Right atrium auricular region (tissue), 2 donors: ENCODE measurements around the gene PGA4. TPM values are rescaled to one million over a fixed set of nuclear protein-coding genes. Genes with fewer than 3 reads are reported as not detected.

Experiments
- DNase-seq: peaks from one replicate; pipeline ENCODE4 v3.0.0-alpha.2; 2019; ENCODE audit warnings: low spot score
- H3K27ac ChIP-seq, 2 donors: fragments of 200-600 bp; sonication (generic); 1 replicate in 1 of 2; 2 replicates in 1 of 2; pipeline ENCODE4 v1.5.1; 2016 to 2019
- H3K27me3 ChIP-seq, 2 donors: fragments of 200-600 bp; sonication (generic); one replicate each; pipeline versions ENCODE4 v1.5.1 to v1.6.0; 2017 to 2019
- H3K36me3 ChIP-seq: fragments of 200-600 bp; sonication (generic); one replicate; pipeline ENCODE4 v1.5.1; 2016
- H3K4me1 ChIP-seq, 2 donors: fragments of 200-600 bp; sonication (generic); one replicate each; pipeline versions ENCODE4 v1.5.1 to v1.6.0; 2017 to 2019
- H3K4me3 ChIP-seq, 2 donors: fragments of 200-600 bp; sonication (generic); 1 replicate in 1 of 2; 2 replicates in 1 of 2; pipeline ENCODE4 v1.5.1; 2017 to 2019; ENCODE audit warnings: mild to moderate bottlenecking in 1 of 2, moderate library complexity in 1 of 2
- H3K9me3 ChIP-seq, 2 donors: fragments of 200-600 bp; sonication (generic); one replicate each; pipeline ENCODE4 v1.5.1; 2019
- total RNA-seq, 2 donors: library from RNA; depleted of rRNA; stranded (reverse); fragments of >200 nt; gene quantifications; one replicate each; pipeline ENCODE4 v1.1.0, GENCODE V29; 2016
- TF ChIP-seq, protein P1 (sequence below), 2 donors: fragments of 200-600 bp; sonication (generic); IDR thresholded peaks; one replicate each; pipeline ENCODE4 v1.5.1; 2019; ENCODE audit warnings: antibody characterized with exemption in 2 of 2

Gene PGA4
- total RNA-seq, 2 donors from 2014 or later, result 0.56 TPM; not detected in 1

GRCh38 chr11:61270354-61271076 lies 48.4 kb downstream of the PGA4 start:
- H3K27ac ChIP-seq, result no peak overlapping the region
- no peaks in the 10 kb centered on the region for H3K4me1 ChIP-seq
- no peak for DNase-seq
- no peaks in the 10 kb centered on the region for H3K36me3 ChIP-seq
- TF ChIP-seq, protein P1, sequence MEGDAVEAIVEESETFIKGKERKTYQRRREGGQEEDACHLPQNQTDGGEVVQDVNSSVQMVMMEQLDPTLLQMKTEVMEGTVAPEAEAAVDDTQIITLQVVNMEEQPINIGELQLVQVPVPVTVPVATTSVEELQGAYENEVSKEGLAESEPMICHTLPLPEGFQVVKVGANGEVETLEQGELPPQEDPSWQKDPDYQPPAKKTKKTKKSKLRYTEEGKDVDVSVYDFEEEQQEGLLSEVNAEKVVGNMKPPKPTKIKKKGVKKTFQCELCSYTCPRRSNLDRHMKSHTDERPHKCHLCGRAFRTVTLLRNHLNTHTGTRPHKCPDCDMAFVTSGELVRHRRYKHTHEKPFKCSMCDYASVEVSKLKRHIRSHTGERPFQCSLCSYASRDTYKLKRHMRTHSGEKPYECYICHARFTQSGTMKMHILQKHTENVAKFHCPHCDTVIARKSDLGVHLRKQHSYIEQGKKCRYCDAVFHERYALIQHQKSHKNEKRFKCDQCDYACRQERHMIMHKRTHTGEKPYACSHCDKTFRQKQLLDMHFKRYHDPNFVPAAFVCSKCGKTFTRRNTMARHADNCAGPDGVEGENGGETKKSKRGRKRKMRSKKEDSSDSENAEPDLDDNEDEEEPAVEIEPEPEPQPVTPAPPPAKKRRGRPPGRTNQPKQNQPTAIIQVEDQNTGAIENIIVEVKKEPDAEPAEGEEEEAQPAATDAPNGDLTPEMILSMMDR (IDR thresholded peaks at IDR 0.05), result no peak
- no peaks in the 10 kb centered on the region for H3K9me3 ChIP-seq
- H3K4me3 ChIP-seq, result no peak overlapping the region
- no peaks in the 10 kb centered on the region for H3K27me3 ChIP-seq

DNA sequence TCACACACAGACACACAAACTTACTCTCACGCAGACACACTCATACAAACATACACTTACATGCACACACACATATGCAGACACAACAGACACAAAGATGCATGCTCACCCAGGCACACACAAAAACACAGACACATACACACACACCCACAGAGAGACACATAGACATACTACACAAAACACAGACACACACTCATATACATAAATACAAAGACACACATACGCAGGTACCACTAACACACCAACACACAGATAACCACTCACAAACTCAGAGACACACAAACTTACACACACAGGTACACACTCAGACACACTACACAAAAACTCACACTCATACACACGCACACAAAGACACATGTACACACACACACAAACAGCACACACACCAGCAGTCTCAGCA lies 50.6 kb downstream of the PGA4 start:
- DNase-seq, result no peak
- Histone ChIP-seq H3K36me3 (no peaks in the 10 kb centered on the region), H3K27me3 (no peaks in the 10 kb centered on the region), H3K9me3 (no peaks in the 10 kb centered on the region), H3K4me3 (no peak overlapping the region), H3K4me1 (no peaks in the 10 kb centered on the region), H3K27ac (no peak overlapping the region)
- TF ChIP-seq, protein P1 (IDR thresholded peaks at IDR 0.05), result no peak

- no peaks in the 10 kb centered on the region for H3K36me3 ChIP-seq
- no peaks in the 10 kb centered on the region for H3K4me1 ChIP-seq
- H3K27me3 ChIP-seq, result no peaks in the 10 kb centered on the region
- no peak for DNase-seq
- TF ChIP-seq, protein P1 (IDR thresholded peaks at IDR 0.05), result no peak
- H3K4me3 ChIP-seq, result no peak overlapping the region
- H3K9me3 ChIP-seq, result no peaks in the 10 kb centered on the region
- H3K27ac ChIP-seq, result no peak overlapping the region
These were observed 51.3 kb downstream of the PGA4 start for GRCh38 chr11:61273178-61274078.

DNA sequence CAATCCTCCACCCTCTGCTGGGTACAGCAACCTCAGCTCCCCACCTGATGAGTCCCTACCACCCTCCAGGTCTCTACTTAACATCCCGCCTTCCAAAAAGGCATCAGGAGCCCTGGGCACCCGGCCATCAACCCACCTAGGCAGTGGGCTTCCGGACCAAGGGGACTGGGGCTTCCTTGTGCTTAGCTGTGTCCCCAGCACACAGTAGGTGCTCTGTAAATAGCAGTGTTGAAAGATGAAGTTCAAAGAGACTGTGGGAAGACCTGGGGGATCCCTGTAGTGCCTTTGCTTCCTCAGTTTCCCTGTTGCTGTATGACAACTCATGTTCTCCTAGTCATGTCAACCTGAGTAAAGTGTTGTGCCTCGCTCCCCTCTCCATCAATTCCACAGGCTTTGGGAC lies 51.9 kb downstream of the PGA4 start:
- Histone ChIP-seq H3K36me3 (no peaks in the 10 kb centered on the region), H3K9me3 (no peaks in the 10 kb centered on the region), H3K4me1 (no peaks in the 10 kb centered on the region), H3K27ac (no peak overlapping the region), H3K27me3 (no peaks in the 10 kb centered on the region), H3K4me3 (no peak overlapping the region)
- no peak for DNase-seq
- TF ChIP-seq, protein P1 (IDR thresholded peaks at IDR 0.05), result no peak

- Histone ChIP-seq H3K4me3 (no peak overlapping the region), H3K4me1 (no peaks in the 10 kb centered on the region), H3K27me3 (no peaks in the 10 kb centered on the region), H3K36me3 (no peaks in the 10 kb centered on the region), H3K9me3 (no peaks in the 10 kb centered on the region), H3K27ac (no peak overlapping the region)
- no peak for DNase-seq
- TF ChIP-seq, protein P1 (IDR thresholded peaks at IDR 0.05), result no peak
These were observed 53.0 kb downstream of the PGA4 start for GRCh38 chr11:61275191-61275590.
